ENCODE data around the gene PLCB1. TPM values are rescaled to one million over a fixed set of nuclear protein-coding genes. Genes with fewer than 3 reads are reported as not detected.
A peak's percentile ranks its signal among the peaks of the same experiment; 100 is the strongest.

PLCB1 gene
- total and polyA plus RNA-seq, 2 experiments from 2014 or later: 8.0 to 17.6 TPM

DNA sequence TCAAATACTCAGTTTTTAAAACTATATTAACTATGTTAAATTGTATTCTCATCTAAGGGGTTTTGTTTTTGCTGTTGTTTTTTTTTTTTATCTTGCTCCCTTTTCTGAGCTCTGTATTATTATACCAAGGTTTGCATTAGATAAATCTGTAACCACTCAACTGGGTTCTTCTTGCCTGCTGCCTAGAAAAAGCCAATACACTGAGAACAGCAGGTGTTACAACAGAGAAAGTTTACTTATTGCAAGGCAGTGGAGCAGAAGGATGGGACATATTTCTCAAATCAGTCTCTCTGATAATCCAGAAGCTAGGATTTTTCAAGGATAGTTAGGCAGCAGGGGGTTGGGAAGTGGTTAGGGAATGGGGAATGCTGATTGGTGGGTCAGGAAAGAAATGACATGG, 558.0 kb downstream of the PLCB1 start:
- TF ChIP-seq CTCF (IDR thresholded peaks at IDR 0.05; ENCODE audit: low read depth, low read length): no peak
- Histone ChIP-seq H3K4me3 (no peak overlapping the region), H3K4me1 (ENCODE audit: low read depth) (no peaks in the 10 kb centered on the region), H3K9me3 (ENCODE audit: low read depth) (peaks cover 2% of the 10 kb centered on the region), H3K27ac (no peak overlapping the region), H3K36me3 (no peaks in the 10 kb centered on the region), H3K27me3 (no peaks in the 10 kb centered on the region)
- no peak for DNase-seq (ENCODE audit: low read depth in 1 of 2, low spot score in 1 of 2)

DNA sequence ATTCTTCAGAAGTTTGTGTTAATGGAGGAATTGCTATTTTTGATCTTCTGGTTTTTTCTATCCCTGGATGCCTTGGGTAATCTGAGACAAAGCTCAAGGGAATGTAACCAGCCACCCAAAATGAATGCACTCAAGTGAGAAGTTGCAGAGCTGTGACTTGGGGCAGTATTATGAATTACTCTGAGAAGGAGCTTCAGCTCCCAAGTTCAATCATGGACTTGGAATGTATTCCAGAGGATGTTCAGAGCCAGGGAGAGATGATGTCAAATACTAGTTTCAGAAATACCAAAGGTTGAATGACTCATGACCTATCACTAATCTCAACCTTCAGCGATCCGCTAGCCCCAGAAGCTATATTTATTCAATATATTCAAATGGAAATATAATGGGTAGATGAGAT, 561.6 kb downstream of the PLCB1 start:
- Histone ChIP-seq H3K4me3 (no peak overlapping the region), H3K9me3 (ENCODE audit: low read depth) (peaks cover 2% of the 10 kb centered on the region), H3K4me1 (ENCODE audit: low read depth) (no peaks in the 10 kb centered on the region), H3K27ac (no peak overlapping the region), H3K27me3 (no peaks in the 10 kb centered on the region), H3K36me3 (no peaks in the 10 kb centered on the region)
- TF ChIP-seq CTCF (IDR thresholded peaks at IDR 0.05; ENCODE audit: low read depth, low read length): no peak
- DNase-seq (ENCODE audit: low read depth in 1 of 2, low spot score in 1 of 2): peak in 1 of 2 donors; percentile 30

DNA sequence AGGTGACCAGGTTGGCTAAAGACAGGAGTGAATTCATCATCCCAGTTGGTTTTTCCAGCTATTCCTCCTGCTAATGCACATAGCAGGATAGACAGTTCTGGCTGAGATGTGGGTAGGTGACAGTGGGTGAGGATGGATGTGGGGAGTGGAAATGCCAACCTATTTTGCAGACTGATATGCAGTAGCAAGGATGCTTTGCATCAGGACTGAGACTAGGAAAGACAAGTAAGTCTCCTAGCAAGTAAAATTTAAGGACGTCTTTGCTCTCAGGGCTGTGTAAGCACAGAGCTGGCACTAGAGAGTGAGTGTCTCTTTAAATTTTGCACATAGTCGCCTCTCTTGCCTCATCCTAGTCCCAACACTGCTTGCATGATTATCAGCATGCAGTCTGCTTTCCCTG, 568.7 kb downstream of the PLCB1 start:
- no peak for DNase-seq (ENCODE audit: low read depth in 1 of 2, low spot score in 1 of 2)
- TF ChIP-seq CTCF (IDR thresholded peaks at IDR 0.05; ENCODE audit: low read depth, low read length): no peak
- Histone ChIP-seq H3K36me3 (no peaks in the 10 kb centered on the region), H3K27ac (no peak overlapping the region), H3K9me3 (ENCODE audit: low read depth) (no peaks in the 10 kb centered on the region), H3K4me3 (no peak overlapping the region), H3K27me3 (no peaks in the 10 kb centered on the region), H3K4me1 (ENCODE audit: low read depth) (no peaks in the 10 kb centered on the region)

DNA sequence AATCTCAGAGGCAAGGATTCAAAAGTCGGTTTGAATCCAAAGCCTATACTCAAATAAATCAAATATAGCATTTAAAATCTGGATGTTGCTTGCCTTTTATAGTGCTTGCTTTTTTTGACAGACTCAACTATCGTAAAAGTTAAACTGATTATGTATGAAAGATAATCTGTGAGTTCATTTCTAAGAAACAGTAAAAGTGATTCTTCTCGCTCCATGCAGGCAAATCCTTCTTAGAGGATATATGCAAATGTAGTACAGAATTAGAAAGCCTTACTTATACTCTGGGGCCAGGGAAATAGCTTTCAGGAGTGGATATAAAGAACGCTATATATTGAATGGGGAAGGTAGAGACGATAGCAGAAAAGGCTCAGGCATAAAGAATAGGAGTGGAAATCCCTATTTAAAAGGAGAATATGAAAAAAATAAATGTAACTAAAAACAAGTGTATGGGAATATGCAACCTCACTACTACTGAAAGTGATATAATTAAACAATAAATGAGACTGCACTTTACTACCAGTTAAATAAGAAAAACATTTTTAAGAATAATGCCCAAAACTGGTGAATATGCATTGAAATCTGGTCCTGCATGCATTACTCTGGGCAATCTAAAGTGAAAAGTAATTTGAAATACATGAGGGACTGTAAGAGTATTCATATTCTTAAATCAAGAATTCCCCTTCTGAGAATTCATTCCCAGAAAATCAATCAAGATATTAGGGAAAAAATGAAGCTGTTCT, 575.1 kb downstream of the PLCB1 start:
- Histone ChIP-seq H3K27ac (no peak overlapping the region), H3K4me3 (no peak overlapping the region), H3K36me3 (no peaks in the 10 kb centered on the region), H3K4me1 (ENCODE audit: low read depth) (no peaks in the 10 kb centered on the region), H3K9me3 (ENCODE audit: low read depth) (no peaks in the 10 kb centered on the region), H3K27me3 (no peaks in the 10 kb centered on the region)
- TF ChIP-seq CTCF (IDR thresholded peaks at IDR 0.05; ENCODE audit: low read depth, low read length): no peak
- no peak for DNase-seq (ENCODE audit: low read depth in 1 of 2, low spot score in 1 of 2)

GRCh38 chr20:8709627-8710026, 577.6 kb downstream of the PLCB1 start:
- DNase-seq (ENCODE audit: low read depth in 1 of 2, low spot score in 1 of 2): peak in 1 of 2 donors; percentile 60
- no peak for TF ChIP-seq CTCF (IDR thresholded peaks at IDR 0.05; ENCODE audit: low read depth, low read length)
- H3K4me3 ChIP-seq: no peak overlapping the region
- no peak overlapping the region for H3K27ac ChIP-seq
- no peaks in the 10 kb centered on the region for H3K4me1 ChIP-seq (ENCODE audit: low read depth)
- no peaks in the 10 kb centered on the region for H3K27me3 ChIP-seq
- H3K9me3 ChIP-seq (ENCODE audit: low read depth): no peaks in the 10 kb centered on the region
- H3K36me3 ChIP-seq: no peaks in the 10 kb centered on the region
